ENCODE measurements around the gene TNS3. TPM values are rescaled to one million over a fixed set of nuclear protein-coding genes. Genes with fewer than 3 reads are reported as not detected.

TNS3 gene
- total and polyA plus RNA-seq, 9 of the 15 experiments (the other 6 are each of a cell fraction or from before 2014, with no cell fraction given): 0.20 TPM; not detected in 8

- BruUV-seq (replicated peaks): no TSS peak
- in situ Hi-C loops (cut with MboI): no loop called here
- TF ChIP-seq HNRNPH1 (optimal IDR thresholded peaks at IDR 0.05; ENCODE audit: low read depth, low read length) (no peak), LARP7 (IDR thresholded peaks at IDR 0.05) (no peak), ARID4B (CRISPR knock-in tag; IDR thresholded peaks at IDR 0.05) (no peak), ARID3B (CRISPR knock-in tag; IDR thresholded peaks at IDR 0.05; ENCODE audit: borderline replicate concordance) (no peak), FOXJ3 (CRISPR knock-in tag; IDR thresholded peaks at IDR 0.05) (no peak), STAG1 (CRISPR knock-in tag; IDR thresholded peaks at IDR 0.05; ENCODE audit: borderline replicate concordance) (no peak), MEIS2 (IDR thresholded peaks at IDR 0.05; ENCODE audit: partially characterized antibody) (no peak), TFE3 (CRISPR knock-in tag; IDR thresholded peaks at IDR 0.05) (no peak), ZBTB12 (CRISPR knock-in tag; IDR thresholded peaks at IDR 0.05) (no peak)
Observed at GRCh38 chr7:47514818-47515217, 67.1 kb downstream of the TNS3 start.

More at GRCh38 chr7:47514818-47515217, 67.1 kb downstream of the TNS3 start:
- no peak for FAIRE-seq
- Histone ChIP-seq H2AFZ (ENCODE audit: low read depth, low read length) (no peak overlapping the region), H3K36me3 (ENCODE audit: control insufficient read depth, insufficient read depth, low read length) (no peaks in the 10 kb centered on the region), H3K27me3 (ENCODE audit: control insufficient read depth in 2 of 2, insufficient read depth in 2 of 2, low read length in 2 of 2) (peaks cover 10 to 26% of the 10 kb centered on the region in 2 experiments; a peak in 4 of 5 replicates), H3K4me2 (ENCODE audit: insufficient read depth, low read length) (no peak overlapping the region), H3K79me2 (ENCODE audit: control insufficient read depth, insufficient read depth, low read length) (no peaks in the 10 kb centered on the region), H3K4me1 (replicated peaks in 1 of 2; ENCODE audit: control insufficient read depth in 2 of 2, insufficient read depth in 2 of 2, low read length in 2 of 2) (no peaks in the 10 kb centered on the region), H3K9me3 (replicated peaks; ENCODE audit: control insufficient read depth, insufficient read depth, low read depth, low read length) (no peaks in the 10 kb centered on the region), H3K9me1 (ENCODE audit: control insufficient read depth, insufficient read depth, low read length) (no peaks in the 10 kb centered on the region), H4K20me1 (replicated peaks; ENCODE audit: control insufficient read depth, insufficient read depth, low read length) (no peaks in the 10 kb centered on the region; the same call in 1 of the 2 replicates), H3K4me3 (no peak overlapping the region), H3K9ac (ENCODE audit: insufficient read depth in 1 of 2, low read depth in 2 of 2, low read length in 2 of 2) (no peak overlapping the region), H3K27ac (ENCODE audit: extremely low read depth, low read depth, low read length) (no peak overlapping the region)
- intact Hi-C loops (cut with micrococcal nuclease): no loop called here
- WGBS (ENCODE audit: insufficient coverage, low coverage, missing lambda C conversion rate): 0% methylated on average over 3 of the region's 3 CpGs
- ChIA-PET CTCF (ENCODE audit: low intra/inter-chr PET ratio) (no interaction called here), POLR2A (no interaction called here)
- no peak for DNase-seq (ENCODE audit: extremely low read depth in 1 of 4, low spot score in 3 of 4)
- ATAC-seq: no peak
